ENCODE measurements around the gene CLTCL1. TPM values are rescaled to one million over a fixed set of nuclear protein-coding genes. Genes with fewer than 3 reads are reported as not detected.
"Not testable (repeated sequence)": the region's sequence is repeated elsewhere in the genome, so short reads cannot be mapped to it uniquely, and the experiment has no call there.

The CLTCL1 gene
- total RNA-seq, 1 donor from 2014 or later: 18.0 TPM

DNA sequence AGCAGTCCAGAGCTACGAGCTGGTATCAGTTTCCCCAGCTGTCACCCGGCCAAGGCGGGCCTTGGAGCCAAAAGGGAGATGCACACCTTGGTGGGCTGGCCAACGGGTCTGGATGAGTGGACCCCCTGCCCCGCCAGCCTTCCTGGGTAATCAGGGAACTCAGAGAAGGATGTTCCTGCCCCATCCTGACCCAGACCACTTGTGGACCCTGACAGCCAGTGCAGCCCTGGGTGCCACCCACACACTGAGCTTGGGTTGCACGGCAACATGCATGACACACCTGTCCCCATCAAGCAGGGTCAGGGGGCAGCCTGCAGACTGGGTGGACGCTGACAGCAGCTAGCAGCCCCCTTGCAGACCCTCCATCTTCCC is 121.6 kb downstream of the CLTCL1 start:
- intact Hi-C loops (cut with DNase I): no loop called here
- no peak for DNase-seq (ENCODE audit: low spot score)

DNA sequence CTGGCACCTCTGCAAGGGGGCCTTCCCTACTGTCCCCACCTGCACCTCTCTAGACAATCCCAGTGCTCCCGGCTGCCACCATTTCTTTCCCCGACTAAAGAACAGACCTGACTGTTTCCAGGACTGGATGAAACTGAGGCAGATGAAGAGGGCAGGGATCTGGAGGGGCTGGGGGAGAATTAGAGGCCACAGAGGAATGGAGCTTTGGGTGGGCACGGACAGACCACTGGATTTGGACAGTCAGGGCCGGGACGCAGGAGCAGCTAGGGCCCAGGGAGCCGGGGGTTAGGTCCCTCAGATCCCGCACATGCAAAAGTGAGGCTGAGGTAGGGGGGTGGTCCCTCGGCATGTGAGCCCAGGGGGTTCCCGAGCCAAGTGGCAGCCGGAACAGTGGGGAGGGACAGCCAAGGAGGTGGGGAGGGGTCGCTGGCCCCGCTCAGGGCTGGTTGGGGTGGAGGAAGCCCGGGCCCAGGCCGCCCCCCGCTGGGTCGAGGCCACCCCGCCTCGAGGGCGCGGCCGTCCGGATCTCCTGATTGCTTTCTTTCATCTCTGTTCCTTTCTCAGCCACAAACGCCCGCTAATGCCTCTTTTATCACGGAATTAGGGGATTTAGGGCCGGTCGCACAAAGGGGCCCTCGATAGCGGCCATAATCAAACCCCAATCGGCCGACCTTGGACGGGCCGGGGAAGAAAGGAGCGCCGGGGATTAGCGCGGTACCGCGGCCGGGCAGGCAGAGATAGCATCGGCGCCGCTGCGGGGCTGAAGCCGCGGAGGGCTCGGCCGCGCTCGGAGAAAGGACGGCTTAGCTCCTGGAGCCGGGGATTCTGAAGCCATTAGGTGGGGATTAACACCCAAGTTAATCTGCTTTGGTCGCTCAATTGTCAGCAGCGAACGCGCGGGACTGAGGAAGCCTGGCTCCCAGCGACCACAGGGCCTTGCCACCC is 122.2 kb downstream of the CLTCL1 start:
- no peak for DNase-seq (ENCODE audit: low spot score)
- intact Hi-C loops (cut with DNase I): no loop called here

DNA sequence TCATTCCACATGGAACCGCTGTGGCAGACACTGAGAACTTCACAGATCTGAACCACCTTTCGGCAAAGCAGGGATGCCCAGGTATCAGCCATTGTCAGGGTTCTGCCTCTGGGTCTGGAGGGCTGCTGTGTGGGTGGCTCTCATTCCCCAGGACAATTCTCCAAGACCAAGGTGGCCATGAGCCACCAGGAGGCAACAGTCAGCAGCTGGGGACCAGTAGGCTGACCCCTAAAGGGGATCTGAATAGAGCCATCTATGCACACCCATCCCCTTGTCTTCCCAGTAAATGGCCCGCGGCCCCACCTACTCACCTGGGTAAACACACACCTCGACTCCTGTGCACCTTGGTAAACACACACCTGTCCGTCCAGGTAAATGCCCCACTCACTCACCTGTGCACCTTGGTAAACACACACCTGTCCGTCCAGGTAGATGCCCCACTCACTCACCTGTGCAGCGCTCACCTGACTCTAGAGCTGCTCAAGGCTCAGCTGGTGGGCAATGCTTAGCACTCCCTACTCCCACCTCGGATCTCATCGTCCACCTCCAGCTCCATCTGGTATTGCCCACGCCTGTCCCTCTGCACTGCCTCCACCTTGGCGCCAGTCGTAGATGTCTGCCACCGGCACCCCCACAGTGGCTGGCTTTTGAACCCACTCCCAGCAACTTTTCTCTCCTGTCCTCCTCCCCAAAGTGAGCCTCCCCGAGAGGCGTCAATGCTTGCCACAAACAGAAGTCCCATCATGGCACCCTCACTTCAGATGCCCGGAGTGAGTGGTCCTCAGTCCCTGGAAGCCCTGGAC is 123.2 kb downstream of the CLTCL1 start:
- intact Hi-C loops (cut with DNase I): no loop called here
- DNase-seq (ENCODE audit: low spot score): no peak

DNA sequence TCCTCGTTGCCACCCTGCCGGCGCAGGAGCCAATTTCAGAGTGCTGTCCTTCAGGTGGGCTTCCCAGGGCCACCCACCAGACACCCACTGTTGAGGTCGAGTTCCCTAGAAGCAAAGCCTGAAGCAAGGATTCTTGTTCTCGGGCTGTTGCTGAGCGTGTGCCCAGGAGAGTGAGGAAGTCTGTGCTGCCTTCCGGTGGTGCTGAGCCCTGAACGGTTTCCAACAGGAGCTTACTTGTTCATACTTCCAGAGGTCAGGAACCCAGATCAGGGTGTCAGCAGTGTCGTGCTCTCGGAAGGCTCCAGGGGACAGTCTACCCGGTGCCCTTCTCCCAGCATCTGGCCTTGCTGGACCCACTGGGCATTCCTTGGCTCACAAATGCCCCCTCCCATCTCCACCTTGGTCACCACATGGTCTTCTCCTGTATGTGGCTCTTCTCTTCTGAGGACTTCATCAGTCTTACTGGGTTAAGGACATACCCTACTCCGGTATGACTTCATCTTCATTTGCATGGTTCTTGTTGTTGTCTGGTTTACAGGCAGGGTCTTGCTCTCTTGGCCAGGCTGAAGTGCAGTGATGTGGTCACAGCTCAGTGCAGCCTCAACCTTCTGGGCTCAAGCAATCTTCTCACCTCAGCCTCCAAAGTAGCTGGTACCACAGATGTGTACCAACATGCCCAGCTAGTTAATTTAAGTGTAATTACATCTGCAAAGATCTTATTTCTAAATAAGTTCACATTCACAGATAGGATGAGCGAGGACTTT is 124.2 kb downstream of the CLTCL1 start:
- DNase-seq (ENCODE audit: low spot score): no peak

DNA sequence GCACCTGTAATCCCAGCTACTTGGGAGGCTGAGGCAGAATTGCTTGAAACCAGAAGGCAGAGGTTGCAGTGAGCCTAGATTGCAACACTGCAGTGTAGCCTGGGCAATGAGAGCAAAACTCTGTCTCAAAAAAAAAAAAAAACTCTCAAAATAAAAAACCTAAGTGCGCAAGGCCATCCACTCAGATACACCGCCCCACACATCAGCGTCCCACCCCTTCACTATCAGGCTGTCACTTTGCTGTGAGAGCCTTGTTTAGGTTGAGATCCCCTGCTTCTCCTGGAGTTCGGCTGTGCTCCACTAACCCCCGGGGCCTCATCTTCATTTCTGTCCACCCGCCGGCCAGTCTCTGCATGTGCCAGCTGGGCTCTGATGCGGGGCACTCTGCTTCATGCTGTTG is 125.1 kb downstream of the CLTCL1 start:
- no peak for DNase-seq (ENCODE audit: low spot score)
- intact Hi-C loops (cut with DNase I): no loop called here

More for the DNA sequence above, 124.2 kb downstream of the CLTCL1 start:
- intact Hi-C loops (cut with DNase I): no loop called here

DNA sequence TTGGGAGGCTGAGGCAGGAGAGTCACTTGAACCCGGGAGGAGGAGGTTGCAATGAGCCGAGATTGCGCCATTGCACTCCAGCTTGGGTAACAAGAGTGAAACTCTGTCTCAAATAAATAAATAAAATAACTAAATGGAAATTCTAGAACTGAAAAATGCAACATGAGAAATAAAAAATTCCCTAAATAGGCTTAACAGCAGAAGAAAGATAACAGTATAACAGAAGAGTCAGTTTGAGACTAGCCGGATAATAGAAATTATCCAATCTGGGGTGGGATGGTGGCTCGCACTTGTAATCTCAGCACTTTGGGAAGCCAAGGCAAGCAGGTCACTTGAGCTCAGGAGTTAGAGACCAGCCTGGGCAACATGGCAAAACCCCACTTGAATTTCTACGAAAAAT is 127.1 kb downstream of the CLTCL1 start:
- no peak for DNase-seq (ENCODE audit: low spot score)
- intact Hi-C loops (cut with DNase I): no loop called here

DNA sequence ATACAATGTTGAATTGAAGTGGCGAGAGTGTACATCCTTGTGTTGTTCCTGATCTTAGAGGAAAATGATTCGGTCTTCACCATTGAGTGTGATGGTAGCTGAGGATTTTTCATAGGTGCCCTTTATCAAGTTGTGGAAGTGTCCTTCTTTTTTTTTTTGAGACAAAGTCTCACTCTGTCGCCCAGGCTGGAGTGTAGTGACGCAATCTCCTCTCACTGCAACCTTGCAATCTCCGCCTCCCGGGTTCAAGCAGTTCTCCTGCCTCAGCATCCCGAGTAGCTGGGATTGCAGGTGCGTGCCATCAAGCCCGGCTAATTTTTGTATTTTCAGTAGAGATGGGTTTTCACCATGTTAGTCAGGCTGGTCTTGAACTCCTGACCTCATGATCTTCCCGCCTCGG is 132.9 kb downstream of the CLTCL1 start:
- intact Hi-C loops (cut with DNase I): not testable (repeated sequence)

DNA sequence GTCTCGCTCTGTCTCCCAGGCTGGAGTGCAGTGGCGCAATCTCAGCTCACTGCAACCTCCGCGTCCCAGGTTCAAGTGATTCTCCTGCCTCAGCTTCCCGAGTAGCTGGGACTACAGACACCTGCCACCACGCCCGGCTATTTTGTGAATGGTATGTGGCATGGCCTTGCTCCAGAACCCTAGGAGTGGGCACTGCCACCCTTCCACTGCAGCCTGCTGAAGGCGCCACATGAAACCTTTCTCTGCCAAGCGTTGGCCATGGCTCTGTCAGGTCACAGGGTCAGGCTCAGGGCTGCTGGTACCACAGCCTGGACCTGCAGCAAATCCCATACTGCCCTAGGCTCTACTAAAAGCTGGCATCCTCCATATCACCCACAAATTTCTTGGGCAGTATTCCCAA is 135.4 kb downstream of the CLTCL1 start:
- intact Hi-C loops (cut with DNase I): not testable (repeated sequence)

More for the DNA sequence above, 132.9 kb downstream of the CLTCL1 start:
- not testable (repeated sequence) for DNase-seq (ENCODE audit: low spot score)

DNA sequence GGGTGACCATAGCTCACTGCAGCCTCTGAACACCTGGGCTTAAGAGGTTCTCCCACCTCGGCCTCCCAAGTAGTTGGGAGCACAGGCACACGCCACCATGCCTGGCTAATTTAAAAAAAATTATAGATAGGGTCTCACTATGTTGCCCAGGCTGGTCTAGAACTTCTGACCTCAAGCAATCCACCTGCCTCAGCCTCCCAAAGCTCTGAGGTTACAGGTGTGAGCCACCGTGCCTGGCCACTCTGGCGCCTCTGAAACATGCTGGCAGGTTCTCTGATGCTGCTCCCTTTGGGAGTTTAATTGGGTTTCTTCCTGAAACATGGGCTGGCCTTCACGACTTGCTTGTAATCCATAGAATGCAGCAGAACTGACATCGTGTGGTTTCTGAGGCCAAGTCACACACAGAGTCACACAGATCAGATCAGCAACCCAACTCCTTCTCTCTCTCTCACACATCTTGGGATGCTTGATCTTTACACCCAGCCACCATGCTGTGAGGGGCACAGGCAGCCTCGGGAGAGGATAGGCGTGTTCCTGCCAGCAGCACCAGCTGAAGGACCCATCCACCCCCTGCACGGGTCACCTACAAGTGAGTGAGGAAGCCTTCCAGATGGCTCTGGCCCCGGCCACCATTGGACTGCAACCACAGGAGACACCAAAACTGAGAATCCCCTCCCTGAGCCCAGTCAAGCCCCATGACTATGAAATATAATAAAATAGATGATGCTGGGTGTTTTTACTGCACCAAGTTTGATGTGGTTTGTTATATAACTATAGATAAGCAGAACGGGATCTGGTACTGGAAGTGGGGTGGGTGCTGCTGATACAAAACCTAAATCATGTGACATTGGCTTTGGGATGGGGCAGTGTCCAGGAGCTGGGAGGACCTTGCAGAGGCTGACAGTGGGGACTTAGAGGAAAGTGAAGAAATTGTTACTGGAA is 138.3 kb downstream of the CLTCL1 start:
- no peak for DNase-seq (ENCODE audit: low spot score)
- intact Hi-C loops (cut with DNase I): no loop called here

More for the DNA sequence above, 135.4 kb downstream of the CLTCL1 start:
- not testable (repeated sequence) for DNase-seq (ENCODE audit: low spot score)

DNA sequence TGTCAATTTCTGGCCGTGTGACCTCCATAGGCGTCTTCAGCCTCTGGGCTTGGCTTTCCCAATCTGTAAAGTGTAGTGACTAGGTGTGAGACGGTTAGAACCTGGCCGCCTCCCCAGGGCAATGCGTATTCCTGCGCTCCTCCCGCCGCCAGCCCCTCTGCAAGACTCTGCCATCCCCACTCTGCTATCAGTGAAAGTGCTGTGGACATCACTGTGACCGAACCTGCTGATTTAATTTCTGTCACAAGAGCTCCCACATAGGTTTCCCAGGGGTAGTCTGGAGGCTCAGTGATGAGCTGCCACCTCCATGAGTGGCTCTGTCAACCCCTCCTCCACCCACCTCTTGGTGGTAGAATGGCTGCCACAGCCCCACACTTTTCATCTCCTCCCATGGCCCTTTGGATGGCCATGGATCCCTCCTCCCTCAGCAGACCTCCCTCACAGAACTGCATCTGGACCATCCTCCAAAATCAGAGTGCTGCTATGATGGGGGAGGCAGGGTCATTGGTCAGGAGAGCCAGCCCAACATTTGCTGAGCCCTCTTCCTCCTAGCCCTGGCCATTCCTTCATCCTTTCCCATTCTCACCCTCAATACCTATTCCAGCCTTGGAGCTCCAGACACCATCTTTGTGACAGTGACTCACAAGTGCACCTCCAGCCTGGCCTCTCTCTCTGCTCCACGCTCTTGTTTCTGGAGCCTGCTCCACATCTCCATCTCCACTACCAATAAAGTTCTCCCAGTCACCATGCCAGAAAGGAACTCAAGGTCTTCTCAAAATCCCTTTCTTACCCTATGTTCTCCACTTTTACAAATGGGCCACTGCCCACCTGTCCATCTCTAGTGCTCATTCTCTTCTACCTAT is 140.0 kb downstream of the CLTCL1 start:
- intact Hi-C loops (cut with DNase I): no loop called here
- DNase-seq (ENCODE audit: low spot score): no peak

DNA sequence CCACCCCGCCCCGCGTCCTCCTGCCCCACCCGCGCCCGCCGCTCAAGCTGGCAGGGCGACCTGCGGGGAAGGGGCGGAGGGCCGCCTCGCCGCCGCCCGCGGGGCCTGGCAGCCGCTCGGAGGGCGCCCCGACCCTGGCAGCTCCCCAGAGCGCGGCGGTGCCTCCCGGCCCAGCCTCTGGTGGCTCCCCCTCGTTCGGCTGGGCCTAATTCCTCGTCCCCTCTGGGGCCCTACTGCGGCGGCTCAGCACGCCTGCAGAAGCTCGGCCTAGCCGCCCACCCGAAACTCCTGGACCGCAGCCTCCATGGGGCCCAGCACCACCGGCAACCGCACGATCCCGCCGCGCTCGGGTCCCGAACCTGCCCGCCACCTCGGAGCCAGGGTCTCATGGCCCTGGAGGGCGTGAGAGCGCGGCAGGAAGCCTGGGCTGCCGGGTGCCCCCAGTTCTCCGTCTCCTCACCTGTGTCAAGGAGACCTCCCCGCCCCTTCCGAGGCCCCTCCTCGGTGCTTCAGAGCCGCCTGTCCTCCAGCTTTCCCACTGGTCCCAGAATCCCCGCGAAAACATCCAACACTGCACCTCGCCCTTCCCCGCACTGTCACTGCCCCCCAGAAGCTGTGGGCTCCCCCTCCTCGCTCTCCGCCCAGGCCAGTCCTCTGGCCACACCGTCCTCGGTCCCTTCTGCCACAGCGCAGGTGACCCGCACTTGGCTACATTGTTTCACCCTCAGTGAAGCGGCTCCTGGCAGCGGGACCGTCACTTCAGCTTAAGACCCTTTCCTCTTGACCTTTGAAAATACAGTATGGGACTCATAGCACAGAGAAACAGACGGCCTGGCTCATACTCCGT is 140.8 kb downstream of the CLTCL1 start:
- intact Hi-C loops (cut with DNase I): no loop called here
- DNase-seq (ENCODE audit: low spot score): no peak

DNA sequence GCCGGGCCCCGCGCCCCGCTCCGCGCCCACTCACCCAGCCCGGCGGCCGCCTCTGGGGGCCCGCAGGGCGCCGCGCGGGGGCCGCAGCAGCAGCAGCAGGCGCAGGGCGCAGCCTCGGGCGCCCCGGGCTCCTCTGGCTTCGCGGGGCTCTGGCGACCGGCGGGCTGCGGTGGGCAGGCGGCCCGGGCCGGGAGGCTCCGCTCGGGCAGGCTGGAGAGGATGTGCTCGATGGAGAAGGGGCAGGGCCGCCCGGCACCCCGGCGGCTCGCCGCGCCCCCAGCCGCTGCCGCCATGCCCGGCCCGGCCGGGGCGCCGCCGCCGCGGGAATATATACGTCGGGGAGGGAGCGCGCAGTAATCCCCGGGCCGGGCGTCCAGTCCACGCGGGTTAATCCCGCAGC is 141.5 kb downstream of the CLTCL1 start, which contains the start of gene GSC2:
Gene GSC2 (minus strand): TSS at position 302 of the 400 bp plus-strand sequence. CDS start 9 bp downstream, at position 293.
- intact Hi-C loops (cut with DNase I): loop anchor here (10.0 kb wide), 2 partner anchors 55 to 485 kb away; no protein-coding TSS in a partner anchor
- DNase-seq (ENCODE audit: low spot score): no peak

DNA sequence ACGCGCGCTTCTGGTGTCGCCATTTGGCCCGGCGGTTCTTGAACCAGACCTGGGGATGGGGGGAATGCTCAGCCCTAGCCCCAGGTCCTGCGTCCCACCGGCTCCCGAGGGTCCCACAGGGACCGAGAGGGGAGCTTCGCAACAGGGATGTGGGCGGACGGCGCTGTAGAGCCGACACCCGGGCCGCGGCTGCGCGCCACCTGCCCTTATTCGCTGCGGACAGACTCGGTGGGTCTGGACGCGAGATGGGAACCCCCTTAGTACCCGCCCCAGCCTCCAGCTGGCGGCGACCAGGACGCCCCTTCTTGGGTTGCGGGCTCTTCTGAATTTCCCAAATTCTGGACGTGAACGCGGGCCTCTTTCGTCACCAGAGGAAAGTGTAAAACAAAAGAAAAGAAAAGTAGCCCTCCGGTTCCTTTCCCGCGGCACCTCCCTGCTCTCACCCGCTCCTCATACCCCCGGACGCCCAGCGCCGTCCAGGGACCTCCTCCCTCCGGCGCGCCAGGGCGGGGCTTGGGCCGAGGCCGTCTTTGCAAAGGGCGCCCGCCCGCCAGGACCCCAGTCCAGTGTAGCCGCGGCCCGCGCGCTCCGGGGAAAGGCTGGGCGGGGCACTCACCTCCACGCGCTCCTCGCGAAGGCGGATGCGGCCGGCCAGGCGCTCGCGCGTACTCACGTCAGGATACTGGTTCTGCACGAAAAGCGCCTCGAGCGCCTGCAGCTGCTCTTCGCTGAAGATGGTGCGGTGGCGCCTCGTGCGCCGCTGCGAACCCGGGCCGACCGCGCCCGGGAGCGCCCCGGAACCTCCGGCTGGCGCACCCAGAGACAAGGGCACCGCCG is 142.3 kb downstream of the CLTCL1 start:
- intact Hi-C loops (cut with DNase I): loop anchor here (10.0 kb wide), 2 partner anchors 56 to 486 kb away; no protein-coding TSS in a partner anchor
- no peak for DNase-seq (ENCODE audit: low spot score)

DNA sequence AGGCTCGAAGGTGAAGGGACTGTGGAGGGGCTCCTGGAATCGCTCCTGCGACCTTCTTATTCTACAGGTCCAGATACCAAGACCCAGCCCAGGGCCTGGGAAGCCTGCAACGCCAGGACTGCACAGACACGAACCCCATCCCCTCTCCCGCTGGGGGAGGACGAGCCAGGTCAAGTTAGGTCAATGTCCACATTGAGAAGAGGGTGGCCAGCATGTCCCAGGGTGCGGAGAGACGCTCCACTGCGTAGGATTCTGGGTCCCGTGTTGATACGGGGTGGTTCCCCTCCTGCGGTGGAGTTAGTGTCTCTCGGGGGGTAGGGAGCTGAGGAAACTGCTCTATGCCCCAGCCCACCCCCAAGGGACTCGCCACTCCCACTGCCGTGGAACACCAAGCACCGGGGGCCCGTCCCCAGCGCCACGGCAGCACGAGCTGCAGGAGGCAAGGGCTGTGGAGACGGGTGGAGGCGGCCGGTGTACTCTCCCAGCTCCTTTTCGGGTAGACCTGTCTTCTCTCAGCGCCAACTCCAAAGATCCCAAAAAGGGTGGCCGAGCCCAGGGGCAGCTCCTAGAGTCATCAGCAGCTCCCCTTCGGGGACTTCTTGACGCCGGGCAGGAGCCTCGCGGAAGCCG is 143.0 kb downstream of the CLTCL1 start:
- no peak for DNase-seq (ENCODE audit: low spot score)
- intact Hi-C loops (cut with DNase I): loop anchor here (10.0 kb wide), 2 partner anchors 56 to 486 kb away; no protein-coding TSS in a partner anchor

DNA sequence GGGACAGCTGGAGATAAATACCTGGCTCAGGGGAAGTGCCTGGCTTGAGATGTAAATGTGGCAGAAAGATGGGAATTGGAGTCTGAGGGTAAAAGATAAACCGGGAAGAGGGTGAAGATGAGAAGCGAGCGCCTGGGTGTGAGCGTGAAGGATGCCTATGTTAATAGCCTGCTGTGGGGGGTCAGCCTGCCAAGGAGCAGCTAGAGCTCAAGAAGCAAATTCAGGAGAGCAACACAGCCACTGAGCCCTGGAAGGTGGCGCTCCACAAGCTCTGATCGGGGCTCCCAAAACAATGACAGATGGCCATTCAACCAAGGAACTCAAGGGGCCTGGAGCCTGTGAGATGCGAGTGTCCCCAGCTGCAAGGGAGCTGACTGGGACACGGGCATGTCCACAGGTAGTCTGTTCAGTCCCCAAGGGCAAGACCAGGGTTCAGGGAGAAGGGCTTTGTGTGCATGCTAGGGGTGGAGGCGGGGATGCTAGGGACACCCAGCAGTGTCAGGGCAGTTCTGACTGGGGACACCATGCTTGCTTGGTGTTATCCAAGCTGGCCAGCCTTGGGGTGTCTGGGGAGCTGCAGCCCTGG is 144.2 kb downstream of the CLTCL1 start:
- intact Hi-C loops (cut with DNase I): loop anchor here (10.0 kb wide), 2 partner anchors 58 to 488 kb away; no protein-coding TSS in a partner anchor
- DNase-seq (ENCODE audit: low spot score): no peak

All from cardiac septum (tissue), 1 donor.